GM23338 (cell line): ENCODE data around the gene SMIM15. TPM values are rescaled to one million over a fixed set of nuclear protein-coding genes. Genes with fewer than 3 reads are reported as not detected.

ENCODE experiments used
- ATAC-seq: fragments of 200-7000 bp; cut with Tn5 transposase; 3 replicates; pipeline ENCODE4 v1.9.1; 2020
- DNase-seq: peaks from one replicate; pipeline ENCODE4 v3.0.0-alpha.2; 2015; ENCODE audit warnings: low spot score
- H2AFZ ChIP-seq: fragments of 200-600 bp; sonication (generic); 2 replicates; pipeline ENCODE4 v1.8.0; 2016; ENCODE audit warnings: antibody characterized with exemption, mild to moderate bottlenecking, moderate library complexity
- H3F3A ChIP-seq: fragments of 200-600 bp; sonication (generic); replicated peaks from 2 replicates; pipeline ENCODE4 v1.8.0; 2017; ENCODE audit warnings: antibody characterized with exemption, mixed run types, low read depth
- H3K27ac ChIP-seq: fragments of 200-600 bp; sonication (generic); 2 replicates; pipeline ENCODE4 v1.6.1; 2016; ENCODE audit warnings: low read depth
- H3K27me3 ChIP-seq: fragments of 200-600 bp; sonication (generic); 2 replicates; pipeline ENCODE4 v1.8.0; 2016; ENCODE audit warnings: mild to moderate bottlenecking, mixed run types, moderate library complexity; ENCODE audit not compliant: insufficient read depth
- H3K36me3 ChIP-seq: fragments of 200-600 bp; sonication (generic); 2 replicates; pipeline ENCODE4 v1.8.0; 2016; ENCODE audit warnings: mild to moderate bottlenecking; ENCODE audit not compliant: insufficient read depth
- H3K4me1 ChIP-seq: fragments of 200-600 bp; sonication (generic); 2 replicates; pipeline ENCODE4 v1.8.0; 2016; ENCODE audit warnings: mild to moderate bottlenecking, moderate library complexity; ENCODE audit not compliant: insufficient read depth
- H3K4me2 ChIP-seq: fragments of 200-600 bp; sonication (generic); 2 replicates; pipeline ENCODE4 v1.7.1; 2017; ENCODE audit warnings: mixed run types
- H3K4me3 ChIP-seq: fragments of 200-600 bp; sonication (generic); 2 replicates; pipeline ENCODE4 v1.6.1; 2016; ENCODE audit warnings: mixed run types
- H3K79me2 ChIP-seq: fragments of 200-600 bp; sonication (generic); replicated peaks from 2 replicates; pipeline ENCODE4 v1.8.0; 2017; ENCODE audit warnings: mild to moderate bottlenecking; ENCODE audit not compliant: insufficient read depth
- H3K9me2 ChIP-seq: fragments of 200-600 bp; sonication (generic); 2 replicates; pipeline ENCODE4 v1.8.0; 2017; ENCODE audit not compliant: insufficient read depth
- H4K20me1 ChIP-seq: fragments of 200-600 bp; sonication (generic); replicated peaks from 2 replicates; pipeline ENCODE4 v1.8.0; 2017; ENCODE audit warnings: mild to moderate bottlenecking; ENCODE audit not compliant: insufficient read depth
- H3K27ac Mint-ChIP-seq: 2 replicates; pipeline ENCODE4 v1.8.0; 2020; ENCODE audit warnings: inconsistent platforms, mild to moderate bottlenecking, moderate library complexity, mixed read lengths
- H3K27me3 Mint-ChIP-seq: 3 replicates; pipeline ENCODE4 v1.8.0; 2022; ENCODE audit warnings: low read depth, mild to moderate bottlenecking, moderate library complexity, mixed read lengths, inconsistent platforms; ENCODE audit not compliant: insufficient read depth, poor library complexity
- H3K36me3 Mint-ChIP-seq: 3 replicates; pipeline ENCODE4 v1.8.0; 2021; ENCODE audit warnings: low read depth, mild to moderate bottlenecking, inconsistent platforms, moderate library complexity, mixed read lengths
- H3K4me1 Mint-ChIP-seq: 3 replicates; pipeline ENCODE4 v1.8.0; 2020; ENCODE audit warnings: mild to moderate bottlenecking, inconsistent platforms, mixed read lengths
- H3K4me3 Mint-ChIP-seq: 3 replicates; pipeline ENCODE4 v1.8.0; 2021; ENCODE audit warnings: moderate library complexity, mild to moderate bottlenecking, inconsistent platforms, mixed read lengths
- H3K9me3 Mint-ChIP-seq: 3 replicates; pipeline ENCODE4 v1.8.0; 2020; ENCODE audit warnings: moderate library complexity, mild to moderate bottlenecking, inconsistent platforms, mixed read lengths
- EZH2 ChIP-seq: fragments of 200-600 bp; sonication (generic); IDR thresholded peaks from one replicate; pipeline ENCODE4 v1.8.0; 2017; ENCODE audit warnings: antibody characterized with exemption, mild to moderate bottlenecking, low read depth; ENCODE audit not compliant: unreplicated experiment
- JUNB ChIP-seq: IDR thresholded peaks from one replicate; pipeline ENCODE4 v1.6.1; 2016; ENCODE audit warnings: antibody characterized with exemption; ENCODE audit not compliant: unreplicated experiment
- REST ChIP-seq: IDR thresholded peaks from one replicate; pipeline ENCODE4 v1.6.1; 2018; ENCODE audit warnings: antibody characterized with exemption; ENCODE audit not compliant: unreplicated experiment
- STAT1 ChIP-seq: IDR thresholded peaks from one replicate; pipeline ENCODE4 v1.6.1; 2016; ENCODE audit warnings: antibody characterized with exemption; ENCODE audit not compliant: unreplicated experiment
- ZNF114 ChIP-seq: fragments of 250-450 bp; sonication (Bioruptor Pico); IDR thresholded peaks from 2 replicates; pipeline ENCODE4 v1.5.0; 2020; ENCODE audit warnings: mild to moderate bottlenecking, moderate library complexity
- ZNF462 ChIP-seq: fragments of 250-450 bp; sonication (Bioruptor Pico); IDR thresholded peaks from 2 replicates; pipeline ENCODE4 v1.5.0; 2020; ENCODE audit warnings: mild to moderate bottlenecking, moderate library complexity
- polyA plus RNA-seq: library from polyadenylated mRNA; unstranded; fragments of >200 nt; fragmentation: Nextera tagmentation; extraction: Ambion mirVana; gene quantifications from 2 replicates; pipeline ENCODE4 v1.2.1, GENCODE V29; 2016
- total RNA-seq: library from RNA; depleted of rRNA; stranded (reverse); fragments of >200 nt; shearing (Covaris generic); gene quantifications from 2 replicates; pipeline ENCODE4 v1.2.3, GENCODE V29; 2014

The SMIM15 gene
- total and polyA plus RNA-seq, 2 experiments from 2014 or later, result 33.4 to 53.9 TPM

- no peaks in the 10 kb centered on the region for H3K36me3 Mint-ChIP-seq
- no peaks in the 10 kb centered on the region for H3F3A ChIP-seq
- H3K4me1 ChIP-seq, result no peaks in the 10 kb centered on the region
- H2AFZ ChIP-seq, result no peak overlapping the region
- TF ChIP-seq ZNF114 (CRISPR knock-in tag) (no peak), EZH2 (no peak), REST (no peak), JUNB (no peak), ZNF462 (CRISPR knock-in tag) (no peak), STAT1 (no peak)
- no peak overlapping the region for H3K27ac ChIP-seq
- no peak overlapping the region for H3K27ac Mint-ChIP-seq
- no peak for DNase-seq
- H3K4me2 ChIP-seq, result no peak overlapping the region
- H3K79me2 ChIP-seq, result no peaks in the 10 kb centered on the region
- H3K36me3 ChIP-seq, result no peaks in the 10 kb centered on the region
- no peaks in the 10 kb centered on the region for H3K27me3 Mint-ChIP-seq
- no peaks in the 10 kb centered on the region for H3K4me1 Mint-ChIP-seq
- no peaks in the 10 kb centered on the region for H3K27me3 ChIP-seq
- no peaks in the 10 kb centered on the region; the same call in 2 of the 3 replicates for H3K9me3 Mint-ChIP-seq
- no peak overlapping the region for H3K4me3 Mint-ChIP-seq
- H3K9me2 ChIP-seq, result no peaks in the 10 kb centered on the region
- ATAC-seq, result no peak
- H4K20me1 ChIP-seq, result no peaks in the 10 kb centered on the region; the same call in 1 of the 2 replicates
- H3K4me3 ChIP-seq, result no peak overlapping the region
These were observed 15.4 kb upstream of the SMIM15 start for GRCh38 chr5:61177716-61178115.
